Measurements from ENCODE around the gene LRRTM1. TPM values are rescaled to one million over a fixed set of nuclear protein-coding genes. Genes with fewer than 3 reads are reported as not detected.

LRRTM1 gene
- total RNA-seq, 4 donors from 2014 or later: 1.3 to 2.2 TPM; not detected in 2

- DNase-seq (ENCODE audit: low spot score): no peak
- no peak for ATAC-seq (ENCODE audit: low FRiP score)
- TF ChIP-seq, protein P1, sequence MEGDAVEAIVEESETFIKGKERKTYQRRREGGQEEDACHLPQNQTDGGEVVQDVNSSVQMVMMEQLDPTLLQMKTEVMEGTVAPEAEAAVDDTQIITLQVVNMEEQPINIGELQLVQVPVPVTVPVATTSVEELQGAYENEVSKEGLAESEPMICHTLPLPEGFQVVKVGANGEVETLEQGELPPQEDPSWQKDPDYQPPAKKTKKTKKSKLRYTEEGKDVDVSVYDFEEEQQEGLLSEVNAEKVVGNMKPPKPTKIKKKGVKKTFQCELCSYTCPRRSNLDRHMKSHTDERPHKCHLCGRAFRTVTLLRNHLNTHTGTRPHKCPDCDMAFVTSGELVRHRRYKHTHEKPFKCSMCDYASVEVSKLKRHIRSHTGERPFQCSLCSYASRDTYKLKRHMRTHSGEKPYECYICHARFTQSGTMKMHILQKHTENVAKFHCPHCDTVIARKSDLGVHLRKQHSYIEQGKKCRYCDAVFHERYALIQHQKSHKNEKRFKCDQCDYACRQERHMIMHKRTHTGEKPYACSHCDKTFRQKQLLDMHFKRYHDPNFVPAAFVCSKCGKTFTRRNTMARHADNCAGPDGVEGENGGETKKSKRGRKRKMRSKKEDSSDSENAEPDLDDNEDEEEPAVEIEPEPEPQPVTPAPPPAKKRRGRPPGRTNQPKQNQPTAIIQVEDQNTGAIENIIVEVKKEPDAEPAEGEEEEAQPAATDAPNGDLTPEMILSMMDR (IDR thresholded peaks at IDR 0.05): no peak
These were observed 5.6 kb downstream of the LRRTM1 start for GRCh38 chr2:80298954-80299353.

DNA sequence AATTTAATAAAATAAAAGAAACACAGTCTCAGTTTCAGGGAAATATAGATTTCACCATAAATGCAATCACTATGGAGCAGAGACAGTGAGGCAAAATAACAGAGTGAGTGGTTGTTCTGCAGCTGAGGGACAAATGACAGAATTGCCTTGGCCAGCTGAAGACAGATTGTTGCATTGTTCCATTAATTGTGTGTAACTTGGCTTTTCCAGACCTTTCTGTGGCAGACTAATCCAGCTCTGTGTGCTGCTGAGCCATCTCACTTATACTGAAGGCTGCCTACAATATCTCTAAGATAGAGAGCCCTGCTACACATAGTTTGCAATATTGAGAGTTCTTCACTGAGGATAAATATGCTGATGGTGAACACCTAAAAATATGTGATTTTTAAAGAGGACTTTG lies 11.5 kb downstream of the LRRTM1 start:
- TF ChIP-seq, protein P1 (IDR thresholded peaks at IDR 0.05): no peak
- ATAC-seq (ENCODE audit: low FRiP score) (no peak), DNase-seq (ENCODE audit: low spot score) (no peak)

- TF ChIP-seq, protein P1 (IDR thresholded peaks at IDR 0.05): no peak
- ATAC-seq (ENCODE audit: low FRiP score) (no peak), DNase-seq (ENCODE audit: low spot score) (no peak)
These were observed 12.1 kb downstream of the LRRTM1 start for GRCh38 chr2:80292474-80292873.

DNA sequence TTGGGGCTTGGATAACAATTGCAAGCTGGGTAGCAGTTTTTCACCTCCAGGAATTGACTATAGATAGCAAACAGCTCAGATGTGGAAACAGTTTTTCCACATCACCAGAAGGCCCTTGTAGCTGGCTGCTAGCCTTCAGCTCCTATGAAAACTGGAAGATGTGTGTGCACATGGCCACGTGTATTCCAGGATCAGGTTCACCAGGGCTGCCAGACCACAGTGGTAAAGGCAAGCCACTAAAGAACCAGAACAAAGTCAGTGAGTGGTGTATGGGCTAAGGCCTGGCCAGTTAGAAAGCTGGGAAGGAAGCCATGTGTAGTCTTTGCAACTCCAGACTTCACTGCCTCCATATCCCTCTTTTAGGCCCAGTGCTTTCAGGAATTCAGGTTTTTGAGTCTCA lies 12.9 kb downstream of the LRRTM1 start:
- DNase-seq (ENCODE audit: low spot score): no peak
- no peak for ATAC-seq (ENCODE audit: low FRiP score)
- TF ChIP-seq, protein P1 (IDR thresholded peaks at IDR 0.05): no peak

- no peak for DNase-seq (ENCODE audit: low spot score)
- peak; percentile 86 for ATAC-seq (ENCODE audit: low FRiP score)
These were observed 16.0 kb downstream of the LRRTM1 start for GRCh38 chr2:80288576-80288975.

DNA sequence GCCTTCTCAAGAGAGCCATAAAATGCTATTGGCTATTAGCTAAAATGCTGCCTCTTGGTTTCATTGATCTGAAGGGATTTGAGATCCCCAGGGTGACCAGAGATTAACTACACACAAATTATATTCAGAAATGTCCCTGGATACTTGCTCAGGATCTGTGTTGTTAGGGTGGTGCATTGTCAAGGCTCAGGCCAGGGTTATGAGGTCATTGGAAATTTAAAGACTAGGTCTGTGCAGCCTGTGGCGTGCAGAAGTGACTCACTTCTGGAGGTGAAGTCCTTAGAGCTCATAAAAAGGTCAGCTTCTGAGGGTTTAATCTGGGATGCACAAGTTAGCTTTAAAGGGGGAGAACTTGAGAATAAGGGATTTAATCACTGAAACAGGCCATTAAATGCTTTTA lies 23.5 kb downstream of the LRRTM1 start:
- TF ChIP-seq, protein P1 (IDR thresholded peaks at IDR 0.05): no peak
- ATAC-seq (ENCODE audit: low FRiP score) (no peak), DNase-seq (ENCODE audit: low spot score) (no peak)

More at GRCh38 chr2:80288576-80288975, 16.0 kb downstream of the LRRTM1 start:
- TF ChIP-seq, protein P1 (IDR thresholded peaks at IDR 0.05): no peak

GRCh38 chr2:80280598-80280997 lies 24.0 kb downstream of the LRRTM1 start:
- DNase-seq (ENCODE audit: low spot score): no peak
- TF ChIP-seq, protein P1 (IDR thresholded peaks at IDR 0.05): no peak
- no peak for ATAC-seq (ENCODE audit: low FRiP score)
